GM19467 (cell line): ENCODE data around the gene RBSN.

Experiments
- ATAC-seq: cut with Tn5 transposase; IDR thresholded peaks from one replicate; pipeline ENCODE4 v1.9.1; 2021; ENCODE audit warnings: mild to moderate bottlenecking, moderate library complexity; ENCODE audit not compliant: unreplicated experiment

The RBSN gene

DNA sequence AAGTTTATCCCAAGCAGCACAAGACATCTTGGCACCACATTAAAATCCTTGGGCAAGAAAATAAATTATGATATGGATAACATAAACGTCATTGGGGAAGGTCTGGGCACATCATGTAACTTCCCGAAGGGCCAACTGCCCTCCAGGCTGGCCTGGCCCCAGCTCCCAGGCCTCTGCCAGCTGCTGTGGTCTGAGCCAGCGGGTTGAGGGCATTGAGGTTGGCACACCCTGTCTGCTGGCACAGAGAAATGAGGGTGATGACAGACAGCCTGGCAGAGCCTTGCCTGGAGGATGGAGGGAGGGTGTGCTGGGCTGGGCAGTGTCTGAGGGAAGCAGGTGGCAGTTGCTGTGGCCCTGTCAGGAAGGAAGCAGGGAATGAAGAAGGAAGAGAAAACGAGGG lies 3.3 kb upstream of the RBSN start:
- no peak for ATAC-seq

DNA sequence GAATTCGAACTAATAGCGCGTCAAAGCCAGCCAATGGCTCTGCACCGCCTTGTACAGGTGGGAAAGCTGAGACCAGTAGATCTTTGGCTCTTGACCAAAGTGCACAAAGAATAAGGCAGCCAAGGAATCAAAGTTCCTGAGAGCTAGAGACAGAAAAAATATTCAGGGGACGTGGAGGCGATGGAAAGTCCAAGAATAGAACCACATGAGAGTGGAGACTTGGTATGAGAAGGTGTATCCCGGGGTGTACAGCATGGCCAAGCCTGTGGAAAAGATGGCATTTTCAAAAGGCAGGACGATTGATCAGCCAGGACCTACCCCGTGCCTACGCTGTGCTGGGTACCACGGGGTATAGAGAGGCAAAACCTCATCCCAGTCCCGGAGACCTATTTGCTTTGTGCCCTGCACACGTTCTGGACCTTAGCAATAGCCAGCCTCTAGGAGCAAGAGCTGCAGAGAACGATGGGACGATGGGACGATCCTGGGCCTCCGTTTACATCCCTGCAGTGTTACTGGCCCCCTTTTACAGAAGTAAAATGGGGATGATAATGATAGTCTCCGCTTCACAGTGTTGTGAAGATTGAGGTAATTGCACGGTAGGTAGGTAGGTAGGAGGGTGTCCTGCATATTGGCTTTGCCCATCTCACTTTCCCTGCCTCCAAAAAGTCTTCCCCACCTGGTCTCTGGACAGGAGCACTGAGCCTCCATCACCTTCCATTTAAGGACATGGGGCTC lies 583 bp upstream of the RBSN start:
- peak; percentile 8 for ATAC-seq

DNA sequence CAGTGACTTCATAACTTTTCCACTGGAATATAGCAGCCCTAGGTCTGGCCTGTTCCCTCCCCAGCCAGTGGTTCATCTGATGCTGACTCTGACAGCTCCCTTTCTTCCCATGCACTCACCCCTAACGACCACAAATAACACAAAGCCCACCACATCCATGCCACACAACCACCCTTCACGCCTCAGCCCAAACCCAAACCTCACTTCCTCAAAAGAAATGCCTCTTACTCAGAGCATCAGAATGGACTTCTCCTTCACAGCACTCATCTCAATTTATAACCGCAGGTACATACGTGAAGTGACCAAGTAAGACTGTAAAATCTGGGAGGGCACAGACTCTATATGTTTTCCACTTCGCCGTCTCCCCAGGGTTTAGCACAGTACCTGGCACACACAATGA lies 1.1 kb downstream of the RBSN start:
- ATAC-seq: no peak

DNA sequence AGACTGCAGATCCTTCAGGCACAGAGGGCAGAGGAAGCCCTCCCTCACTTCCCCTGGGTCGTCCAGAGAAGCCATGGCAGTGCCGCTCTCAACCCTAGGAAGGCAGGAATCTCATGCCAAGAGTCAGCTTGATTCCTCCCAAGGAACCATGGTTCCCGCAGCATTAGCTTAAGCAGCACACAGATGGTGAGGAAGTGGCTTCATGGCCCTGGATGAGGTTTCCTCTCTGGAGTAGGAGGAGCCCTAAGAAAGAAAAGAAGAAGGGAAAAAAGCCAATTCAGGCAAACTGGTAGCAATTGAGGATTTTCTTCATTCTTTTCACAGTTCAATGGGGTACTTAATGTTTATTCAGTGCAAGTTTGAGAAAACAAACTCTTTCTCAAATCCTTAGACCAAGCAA lies 2.9 kb downstream of the RBSN start:
- ATAC-seq: no peak

DNA sequence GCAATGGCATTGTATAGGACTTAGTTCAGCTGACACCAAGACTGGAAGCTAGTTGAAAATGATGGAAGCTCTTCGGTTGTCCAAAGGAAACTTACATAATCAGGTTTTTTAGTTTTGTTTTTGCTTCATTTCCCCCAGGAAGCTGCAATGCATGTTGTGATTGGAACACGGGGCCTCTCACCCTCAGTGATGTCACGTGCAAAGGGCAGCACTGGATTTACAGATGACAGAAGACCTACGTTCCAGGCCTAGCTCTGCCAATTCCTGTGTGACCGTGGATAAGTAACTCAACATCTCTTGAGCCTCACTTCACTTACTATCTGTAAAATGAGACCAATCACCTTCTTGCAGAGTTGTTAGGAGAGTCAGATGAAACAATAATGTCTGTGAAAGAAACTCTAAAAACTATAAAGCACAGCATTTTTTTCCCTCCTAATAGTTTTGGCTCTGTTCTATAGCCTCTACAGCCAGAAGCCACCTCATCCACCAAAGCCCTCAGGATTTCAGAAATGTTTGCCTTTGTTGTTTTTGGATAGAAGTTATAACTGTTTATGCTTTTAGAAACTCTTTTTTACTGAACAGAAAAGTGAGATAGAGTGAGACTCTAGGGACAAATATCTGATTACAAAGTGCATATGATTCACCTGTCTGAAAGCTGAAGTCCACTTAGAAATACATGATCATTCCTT lies 4.6 kb downstream of the RBSN start:
- ATAC-seq: no peak

DNA sequence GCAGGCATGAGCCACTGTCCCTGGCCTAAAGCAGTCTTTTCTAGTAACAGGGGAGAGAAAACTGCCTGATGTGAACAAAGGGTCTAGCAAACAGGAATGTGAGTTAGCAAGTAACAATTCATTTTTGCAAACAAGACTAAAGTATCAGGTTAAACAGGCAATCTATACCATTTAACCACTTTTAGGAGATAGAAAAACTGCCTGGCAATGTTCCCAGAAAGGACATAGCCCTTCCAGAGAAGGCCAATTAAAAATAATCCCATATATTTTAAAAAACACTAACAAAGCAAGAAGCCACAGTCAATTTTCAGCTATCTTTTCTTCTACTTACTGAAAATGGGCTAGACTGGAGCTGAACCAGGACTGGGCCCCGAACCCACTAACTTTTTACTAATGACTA lies 6.3 kb downstream of the RBSN start:
- ATAC-seq: no peak

DNA sequence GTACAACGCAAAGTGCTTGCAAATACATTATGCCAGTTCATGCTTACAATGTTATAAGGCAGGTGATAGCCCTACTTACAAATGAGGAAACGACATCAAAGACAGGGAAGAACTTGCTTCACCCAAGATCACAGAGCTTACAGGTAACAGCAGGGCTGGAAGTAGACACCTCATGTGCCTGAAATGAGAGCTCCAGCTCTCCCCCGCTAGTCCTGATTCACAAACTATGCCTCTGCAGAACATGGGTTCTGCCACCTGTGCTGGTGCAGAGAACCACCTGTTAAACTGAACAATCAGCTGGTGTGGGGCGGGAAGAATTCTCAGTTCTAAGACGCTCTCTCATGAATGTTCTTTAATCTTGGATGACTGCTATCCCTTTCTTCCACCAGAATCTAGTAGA lies 7.4 kb downstream of the RBSN start:
- no peak for ATAC-seq

DNA sequence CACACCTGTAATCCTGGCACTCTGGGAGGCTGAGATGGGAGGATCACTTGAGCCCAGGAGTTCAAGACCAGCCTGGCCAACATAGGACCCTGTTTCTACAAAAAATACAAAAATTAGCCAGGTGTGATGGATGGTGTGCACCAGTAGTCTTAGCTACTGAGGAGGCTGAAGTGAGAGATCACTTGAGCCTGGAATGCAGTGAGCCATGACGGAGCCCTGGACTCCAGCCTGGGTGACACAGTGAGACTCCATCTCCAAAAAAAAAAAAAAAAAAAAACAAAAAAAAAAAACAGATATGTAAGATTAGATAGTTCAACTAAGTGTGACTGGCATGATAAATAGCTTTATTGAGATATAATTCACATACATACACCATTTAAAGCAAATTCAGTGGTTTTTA lies 9.7 kb downstream of the RBSN start:
- no peak for ATAC-seq

DNA sequence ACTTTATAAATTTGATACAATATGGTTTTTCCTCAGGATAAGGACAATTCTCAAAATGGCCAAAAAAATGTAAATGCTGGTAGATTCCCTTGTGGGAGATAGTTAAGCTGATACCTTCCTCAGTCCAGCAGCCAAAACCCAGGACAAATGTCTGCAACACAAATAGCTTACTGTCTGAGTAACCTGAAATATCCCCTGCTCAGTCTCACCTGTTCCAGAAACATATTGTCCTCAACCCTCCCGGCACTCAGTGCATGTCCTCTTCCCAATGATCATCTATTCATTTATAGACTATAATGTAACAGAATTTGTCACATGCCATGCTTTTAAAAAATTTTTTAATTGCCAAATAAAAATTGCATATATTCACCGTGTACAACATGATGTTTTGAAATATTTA lies 12.2 kb downstream of the RBSN start:
- ATAC-seq: no peak

DNA sequence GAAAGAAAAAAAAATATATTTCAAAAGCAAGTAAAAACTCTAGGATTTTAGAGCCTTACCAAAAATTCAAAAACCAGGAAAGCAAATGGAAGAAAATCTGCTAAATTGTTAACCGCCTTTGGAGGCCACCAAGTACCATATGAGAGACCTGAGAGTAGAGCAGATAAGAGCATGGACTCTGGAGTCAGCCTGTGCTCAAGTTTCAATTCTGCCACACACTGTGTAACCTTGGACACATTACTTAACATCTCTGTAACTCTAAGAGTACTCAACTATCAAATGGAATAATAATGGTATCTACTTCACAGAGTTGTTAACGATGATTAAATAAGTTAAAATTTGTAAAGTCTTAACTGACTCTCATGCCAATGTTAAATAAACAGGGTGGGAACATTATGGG lies 12.7 kb downstream of the RBSN start:
- ATAC-seq: no peak

DNA sequence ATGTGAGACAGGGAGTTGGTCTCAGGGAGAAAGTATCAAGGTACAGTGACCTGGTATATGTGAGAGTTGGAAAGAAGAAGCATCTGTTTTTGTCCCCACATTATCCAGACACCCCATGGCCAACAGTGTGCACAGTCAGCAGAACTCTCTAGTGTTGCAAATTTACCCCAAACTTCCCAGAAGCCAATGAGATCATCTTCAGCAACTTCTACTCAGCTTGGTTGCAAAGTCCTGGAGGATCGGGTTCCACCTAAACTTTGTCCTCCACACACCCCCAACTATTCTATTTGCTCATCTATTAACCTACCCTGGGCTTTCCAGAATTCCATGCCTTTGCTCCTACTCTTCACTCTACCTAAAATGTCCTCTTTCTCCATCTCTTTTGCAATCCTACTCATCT lies 15.7 kb downstream of the RBSN start:
- ATAC-seq: no peak

DNA sequence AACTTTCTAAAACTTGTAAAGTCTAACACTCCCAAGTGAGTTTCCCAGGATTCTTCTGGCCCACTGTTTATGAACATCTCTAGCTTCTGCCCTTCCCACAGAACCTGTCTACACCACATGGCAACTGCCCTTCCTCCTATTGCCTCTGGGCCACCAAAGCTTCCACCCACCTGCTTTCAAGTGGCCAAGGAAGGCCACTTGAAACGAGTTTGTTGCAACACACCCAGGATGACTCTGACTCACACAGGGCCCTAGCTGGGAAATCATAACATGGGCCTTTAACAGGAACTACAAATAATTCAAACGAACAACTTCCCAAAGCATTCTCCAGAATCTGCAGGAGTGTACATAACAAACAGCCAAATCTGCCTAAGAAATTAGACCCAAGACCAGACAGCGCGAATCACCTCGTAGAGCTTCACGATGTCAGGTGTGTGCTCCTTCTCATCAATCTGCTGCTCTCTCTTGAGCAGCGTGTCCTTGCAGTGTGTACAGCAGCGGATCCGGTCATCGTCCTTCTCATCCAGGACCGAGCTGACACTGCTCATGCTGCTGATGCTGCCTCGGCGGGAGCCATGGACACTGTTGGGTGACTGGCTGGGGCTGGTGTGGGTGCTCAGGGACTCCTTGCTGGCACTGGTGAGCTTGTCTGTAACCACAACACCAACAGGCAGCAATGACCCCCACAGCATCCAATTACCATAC lies 16.8 kb downstream of the RBSN start:
- ATAC-seq: no peak

DNA sequence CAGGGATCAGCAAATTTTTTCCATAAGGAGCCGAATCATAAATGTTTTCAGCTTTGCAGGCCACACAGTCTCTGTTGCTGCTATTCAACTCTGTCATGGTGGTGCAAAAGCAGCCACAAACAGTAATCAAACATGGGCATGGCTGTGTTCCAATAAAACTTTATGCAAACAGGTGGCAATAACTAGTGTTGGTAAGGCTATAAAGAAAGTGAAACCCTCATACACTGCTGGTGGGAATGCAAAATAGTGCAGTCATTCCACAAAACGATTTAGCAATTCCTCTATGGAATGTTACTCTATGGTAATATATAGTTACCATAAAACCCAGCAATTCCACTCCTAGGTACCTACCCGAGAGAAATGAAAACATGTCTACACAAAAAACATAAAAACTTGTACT lies 19.9 kb downstream of the RBSN start:
- ATAC-seq: no peak

DNA sequence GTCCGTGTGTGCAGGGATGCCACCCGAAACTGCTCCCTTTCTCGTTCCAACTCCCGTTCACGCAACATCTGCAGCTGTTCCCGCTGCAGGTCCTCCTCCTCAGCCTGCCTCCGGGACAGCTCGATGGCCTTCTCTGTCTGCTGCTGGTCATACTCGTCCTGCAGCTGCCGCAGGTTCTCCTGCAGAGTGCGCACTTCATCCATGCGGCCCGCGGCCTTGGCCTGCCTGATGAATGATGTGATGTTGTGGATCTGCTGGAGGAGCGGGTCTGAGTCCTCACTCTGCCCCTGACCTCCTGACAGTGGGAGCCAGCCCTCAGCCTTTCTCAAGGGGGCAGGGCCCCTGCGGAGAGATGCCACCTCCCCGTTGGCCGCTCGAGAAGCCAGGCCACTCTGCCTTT lies 24.4 kb downstream of the RBSN start:
- ATAC-seq: no peak

DNA sequence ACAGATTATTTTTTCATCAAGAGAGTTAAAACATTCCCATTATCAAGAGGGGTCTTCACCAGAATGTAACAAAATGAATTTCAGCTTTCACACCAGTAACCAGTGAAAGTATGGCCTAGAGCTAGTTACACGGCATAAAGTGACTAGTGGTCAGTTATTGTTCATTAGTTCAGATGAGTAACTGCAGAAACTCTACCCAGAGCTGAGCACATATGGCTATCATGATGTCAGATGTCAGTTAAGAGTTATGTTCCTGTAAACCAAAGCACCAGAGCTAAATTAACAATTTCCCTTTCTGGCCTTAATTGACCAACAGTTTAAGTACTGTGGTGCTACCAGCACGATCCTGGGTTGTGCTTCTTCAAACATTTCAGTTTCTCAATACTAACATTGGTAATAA lies 27.2 kb downstream of the RBSN start:
- no peak for ATAC-seq

DNA sequence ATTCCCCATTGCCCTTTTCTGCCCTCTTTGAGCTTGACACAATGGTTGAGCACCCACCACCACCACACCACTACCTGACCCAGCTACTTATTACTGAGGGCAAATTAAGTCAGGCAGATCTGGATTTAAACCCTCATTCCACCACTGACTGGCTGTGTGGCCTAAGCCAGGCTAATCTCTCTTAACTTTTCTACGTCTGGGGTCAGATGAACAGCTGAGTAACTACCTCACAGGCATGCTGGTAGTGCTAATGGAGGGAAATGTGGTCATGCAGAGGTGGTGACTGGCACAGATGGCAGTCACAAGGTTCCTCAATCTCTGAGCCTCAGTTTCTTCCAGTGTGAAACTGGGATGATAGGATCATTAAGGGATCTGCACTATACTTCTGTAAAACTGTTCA lies 29.5 kb downstream of the RBSN start:
- ATAC-seq: no peak

DNA sequence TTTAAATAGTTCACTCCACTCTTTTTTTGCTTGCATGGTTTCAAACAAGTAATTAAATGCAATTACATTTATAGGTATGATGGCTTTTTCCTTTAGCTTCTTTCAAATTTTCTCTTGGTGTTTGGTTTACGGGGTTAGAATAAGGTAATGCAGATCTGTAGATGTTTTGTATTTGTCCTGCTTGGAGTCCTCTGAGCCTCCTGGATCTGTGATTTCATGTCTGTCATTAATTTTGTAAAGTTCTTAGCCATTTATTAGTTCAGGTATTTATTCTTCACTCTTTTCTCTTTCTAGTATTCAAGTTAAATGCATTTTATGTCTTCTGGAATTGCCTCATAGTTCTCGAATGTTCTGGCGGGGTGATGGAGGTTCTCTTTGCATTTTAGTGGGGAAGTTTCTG lies 32.5 kb downstream of the RBSN start:
- no peak for ATAC-seq

DNA sequence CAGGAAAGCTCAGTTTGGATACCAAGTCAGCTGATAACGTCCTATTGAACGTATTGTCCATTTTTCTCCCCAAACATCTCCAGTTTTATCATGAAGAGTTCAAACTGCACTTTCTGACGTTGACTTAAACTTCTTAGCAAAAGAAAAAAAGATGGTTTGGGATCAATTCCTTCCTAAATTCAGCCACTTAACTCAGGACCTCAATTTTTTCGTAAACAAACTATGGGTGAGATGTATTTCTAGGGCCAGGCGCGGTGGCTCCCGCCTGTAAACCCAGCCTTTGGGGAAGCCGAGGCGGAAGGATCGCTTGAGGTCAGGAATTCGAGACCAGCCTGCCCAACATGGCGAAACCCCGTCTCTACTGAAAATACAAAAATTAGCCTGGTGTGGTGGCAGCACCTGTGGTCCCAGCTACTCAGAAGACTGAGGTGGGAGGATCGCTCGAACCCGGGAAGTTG lies 33.4 kb downstream of the RBSN start:
- ATAC-seq: no peak

DNA sequence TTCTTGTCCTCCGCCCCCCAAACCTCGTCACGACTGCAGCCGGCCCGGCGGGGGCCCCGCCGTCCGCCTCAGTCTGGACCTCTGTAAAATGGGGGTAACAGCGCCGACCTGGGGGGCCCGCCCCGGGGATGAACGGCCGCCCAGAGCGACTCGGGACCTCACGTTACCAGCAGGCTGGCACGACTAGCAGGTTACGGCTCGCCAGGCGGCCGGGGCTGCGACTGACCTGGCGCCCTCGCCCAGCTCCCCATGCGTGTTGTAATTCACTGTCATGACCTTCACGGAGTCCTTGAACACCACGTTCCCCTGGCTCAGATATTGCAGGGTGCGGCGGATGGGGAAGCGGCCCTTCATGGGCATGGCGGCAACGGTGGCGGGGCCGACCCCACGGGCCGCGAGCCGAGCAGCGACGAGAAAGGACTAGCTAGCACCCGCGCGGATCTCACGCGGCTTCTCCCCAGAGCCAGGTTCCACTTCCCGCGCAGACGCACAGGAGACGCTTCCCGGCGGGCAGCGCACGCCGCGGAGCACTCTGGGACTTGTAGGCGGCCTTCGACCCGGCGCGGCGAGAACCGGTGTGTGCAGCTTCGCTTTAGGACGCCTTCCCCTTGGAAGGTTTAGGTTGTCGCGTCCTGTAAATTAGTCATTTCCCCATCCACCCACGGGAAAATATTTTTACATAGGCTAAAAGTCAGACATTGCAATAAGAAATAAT lies 34.0 kb downstream of the RBSN start, which contains the start of gene MRPS25:
Gene MRPS25, minus strand, starts transcription at position 481 of the 715 bp plus-strand sequence. Its CDS starts 121 bp downstream, at position 360.
- ATAC-seq: peak; percentile 97

DNA sequence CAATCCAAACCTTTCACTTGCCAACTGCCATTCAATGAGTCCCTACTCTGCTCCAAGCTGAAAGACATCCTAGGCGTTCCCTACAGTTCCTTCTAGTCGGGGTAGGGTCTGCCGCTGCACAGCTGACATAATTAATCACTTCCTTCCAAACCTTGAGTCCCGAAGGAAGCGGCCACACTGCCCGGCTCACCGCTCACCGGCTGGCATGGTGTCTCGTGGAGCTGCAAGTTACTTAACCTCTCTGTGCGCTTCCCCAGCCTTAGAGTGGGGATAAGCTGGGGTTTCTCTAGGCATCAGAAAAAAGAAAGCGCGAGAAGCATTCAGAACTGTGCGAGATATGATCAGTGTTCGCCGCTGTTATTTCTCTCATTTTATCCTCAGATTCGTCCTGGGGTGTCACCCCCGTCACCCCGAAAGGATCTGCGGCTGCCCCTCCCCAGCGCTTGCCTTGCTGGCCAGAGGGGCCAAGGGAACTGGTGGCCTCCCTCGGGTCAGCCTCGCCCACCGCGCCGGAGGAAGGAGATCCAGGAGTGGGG lies 34.6 kb downstream of the RBSN start:
- ATAC-seq: peak; percentile 9

DNA sequence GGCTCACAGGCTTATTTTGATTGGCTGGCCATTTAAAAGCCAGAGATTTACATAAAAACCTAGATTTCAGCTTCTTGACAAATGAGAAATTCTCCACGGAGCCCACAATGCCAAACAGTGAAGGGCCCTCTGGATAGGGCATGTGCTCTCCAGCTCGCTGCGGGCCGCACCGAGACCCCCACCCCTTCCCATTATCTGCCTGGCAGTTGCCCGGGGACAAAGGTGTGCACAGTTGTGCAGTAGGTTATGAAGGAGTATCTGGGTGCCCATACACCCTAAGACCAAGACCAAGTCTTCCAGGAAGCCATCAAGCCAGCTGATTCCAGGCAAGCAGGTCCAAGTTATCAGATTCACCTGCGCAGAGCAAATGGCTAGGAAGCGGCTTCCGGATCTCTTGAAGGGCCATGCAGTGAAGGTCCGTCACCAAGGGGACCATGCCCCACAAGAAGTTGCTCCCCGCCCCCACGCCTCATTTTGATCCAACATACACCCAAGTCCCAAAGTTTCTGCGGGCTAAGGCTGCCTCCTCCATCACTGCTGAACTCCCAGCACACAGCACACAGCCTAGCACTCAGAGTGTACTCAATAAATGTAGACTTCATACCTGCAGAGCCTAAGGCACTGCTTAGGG lies 35.2 kb downstream of the RBSN start:
- ATAC-seq: no peak
